Suppressor macrophage treated with lipopolysaccharide for 4 hours (primary cell): ENCODE results near the gene IL23R.

Experiments
- DNase-seq: peaks from one replicate; pipeline ENCODE4 v3.0.0-alpha.2; 2020

The IL23R gene

GRCh38 chr1:67149179-67149770 is 17.0 kb upstream of the IL23R start:
- DNase-seq = peak; percentile 44

GRCh38 chr1:67150931-67151330 is 15.3 kb upstream of the IL23R start:
- no peak for DNase-seq

GRCh38 chr1:67158401-67158800 is 7.9 kb upstream of the IL23R start:
- DNase-seq = no peak

- no peak for DNase-seq
These were observed 7.0 kb upstream of the IL23R start for GRCh38 chr1:67159233-67159632.

GRCh38 chr1:67162954-67163353 is 3.3 kb upstream of the IL23R start:
- no peak for DNase-seq

- DNase-seq = no peak
These were observed 699 bp upstream of the IL23R start for GRCh38 chr1:67165468-67166041.

GRCh38 chr1:67169496-67169895 is 3.2 kb downstream of the IL23R start:
- no peak for DNase-seq

GRCh38 chr1:67169932-67170331 is 3.7 kb downstream of the IL23R start:
- no peak for DNase-seq

- DNase-seq = no peak
These were observed 4.7 kb downstream of the IL23R start for GRCh38 chr1:67170751-67171573.

GRCh38 chr1:67171574-67171955 is 5.3 kb downstream of the IL23R start:
- no peak for DNase-seq

- DNase-seq = no peak
These were observed 5.7 kb downstream of the IL23R start for GRCh38 chr1:67171978-67172377.

GRCh38 chr1:67173988-67174387 is 7.7 kb downstream of the IL23R start:
- DNase-seq = no peak

GRCh38 chr1:67174716-67175284 is 8.5 kb downstream of the IL23R start:
- DNase-seq = no peak

- DNase-seq = no peak
These were observed 9.4 kb downstream of the IL23R start for GRCh38 chr1:67175530-67176087.

GRCh38 chr1:67184838-67185421 is 18.7 kb downstream of the IL23R start:
- DNase-seq = no peak

- DNase-seq = no peak
These were observed 21.9 kb downstream of the IL23R start for GRCh38 chr1:67188137-67188536.

GRCh38 chr1:67189953-67190352 is 23.7 kb downstream of the IL23R start:
- DNase-seq = no peak

- DNase-seq = no peak
These were observed 24.2 kb downstream of the IL23R start for GRCh38 chr1:67190410-67190809.

- no peak for DNase-seq
These were observed 24.7 kb downstream of the IL23R start for GRCh38 chr1:67190942-67191341.

- DNase-seq = peak; percentile 3
These were observed 25.6 kb downstream of the IL23R start for GRCh38 chr1:67191668-67192520.

- no peak for DNase-seq
These were observed 26.6 kb downstream of the IL23R start for GRCh38 chr1:67192902-67193301.

- DNase-seq = no peak
These were observed 27.4 kb downstream of the IL23R start for GRCh38 chr1:67193704-67194103.
